ENCODE measurements around the gene IL23A.

IL23A gene

GRCh38 chr12:56375598-56376434 lies 37.1 kb downstream of the IL23A start:
- Histone ChIP-seq H3K4me2 (peak overlapping the region; percentile 66), H3K27me3 (no peaks in the 10 kb centered on the region), H3K9me3 (peaks cover 18% of the 10 kb centered on the region), H3K4me3 (no peak overlapping the region), H3K4me1 (peaks cover 30% of the 10 kb centered on the region), H3K27ac (peak overlapping the region; percentile 22; the same call in 1 of the 2 replicates), H4K20me1 (no peaks in the 10 kb centered on the region), H3K9ac (no peak overlapping the region), H3K36me3 (no peaks in the 10 kb centered on the region)
- no peak for TF ChIP-seq Cebpa-rat (IDR thresholded peaks at IDR 0.05)

GRCh38 chr12:56377310-56377988 lies 38.8 kb downstream of the IL23A start:
- Histone ChIP-seq H3K9me3 (peaks cover 18% of the 10 kb centered on the region), H3K4me3 (no peak overlapping the region), H3K27ac (no peak overlapping the region), H3K36me3 (no peaks in the 10 kb centered on the region), H3K4me1 (peaks cover 30% of the 10 kb centered on the region), H3K9ac (no peak overlapping the region), H3K4me2 (no peak overlapping the region), H4K20me1 (no peaks in the 10 kb centered on the region), H3K27me3 (no peaks in the 10 kb centered on the region)
- TF ChIP-seq Cebpa-rat (IDR thresholded peaks at IDR 0.05), result no peak

- H3K36me3 ChIP-seq, result no peaks in the 10 kb centered on the region
- no peak overlapping the region for H3K9ac ChIP-seq
- H3K9me3 ChIP-seq, result peaks cover 18% of the 10 kb centered on the region
- H3K4me1 ChIP-seq, result peaks cover 30% of the 10 kb centered on the region
- H3K27ac ChIP-seq, result no peak overlapping the region
- no peaks in the 10 kb centered on the region for H3K27me3 ChIP-seq
- H3K4me2 ChIP-seq, result no peak overlapping the region
- no peaks in the 10 kb centered on the region for H4K20me1 ChIP-seq
- H3K4me3 ChIP-seq, result no peak overlapping the region
- no peak for TF ChIP-seq Cebpa-rat (IDR thresholded peaks at IDR 0.05)
Observed at GRCh38 chr12:56377989-56378316, 39.3 kb downstream of the IL23A start.

GRCh38 chr12:56382611-56383010 lies 43.9 kb downstream of the IL23A start:
- Histone ChIP-seq H3K36me3 (no peaks in the 10 kb centered on the region), H4K20me1 (no peaks in the 10 kb centered on the region)
- no peak for TF ChIP-seq Cebpa-rat (IDR thresholded peaks at IDR 0.05)

GRCh38 chr12:56385873-56386272 lies 47.2 kb downstream of the IL23A start:
- Histone ChIP-seq H3K9ac (no peak overlapping the region), H3K4me3 (no peak overlapping the region), H3K36me3 (no peaks in the 10 kb centered on the region), H3K27ac (no peak overlapping the region), H4K20me1 (no peaks in the 10 kb centered on the region), H3K27me3 (no peaks in the 10 kb centered on the region), H3K4me1 (peaks cover 14% of the 10 kb centered on the region), H3K4me2 (no peak overlapping the region), H3K9me3 (no peaks in the 10 kb centered on the region)
- no peak for TF ChIP-seq Cebpa-rat (IDR thresholded peaks at IDR 0.05)

More at GRCh38 chr12:56382611-56383010, 43.9 kb downstream of the IL23A start:
- 0 out of 2 replicates have a peak, but pooled peaks cover 6% of the 10 kb centered on the region for H3K9me3 ChIP-seq
- H3K4me3 ChIP-seq, result no peak overlapping the region
- H3K4me1 ChIP-seq, result no peaks in the 10 kb centered on the region
- no peak overlapping the region for H3K27ac ChIP-seq
- no peak overlapping the region for H3K4me2 ChIP-seq
- H3K9ac ChIP-seq, result no peak overlapping the region
- no peaks in the 10 kb centered on the region for H3K27me3 ChIP-seq

- Histone ChIP-seq H3K9me3 (peaks cover 10% of the 10 kb centered on the region), H4K20me1 (no peaks in the 10 kb centered on the region), H3K36me3 (no peaks in the 10 kb centered on the region), H3K4me2 (no peak overlapping the region), H3K4me1 (peaks cover 14% of the 10 kb centered on the region), H3K27me3 (no peaks in the 10 kb centered on the region), H3K9ac (no peak overlapping the region), H3K27ac (no peak overlapping the region), H3K4me3 (no peak overlapping the region)
- TF ChIP-seq Cebpa-rat (IDR thresholded peaks at IDR 0.05), result no peak
Observed at GRCh38 chr12:56387152-56387736, 48.6 kb downstream of the IL23A start.

GRCh38 chr12:56389412-56389811 lies 50.7 kb downstream of the IL23A start:
- H3K4me2 ChIP-seq, result peak overlapping the region; percentile 20
- no peak overlapping the region for H3K27ac ChIP-seq
- no peaks in the 10 kb centered on the region for H4K20me1 ChIP-seq
- no peaks in the 10 kb centered on the region for H3K27me3 ChIP-seq
- peaks cover 14% of the 10 kb centered on the region for H3K4me1 ChIP-seq
- peaks cover 28% of the 10 kb centered on the region for H3K9me3 ChIP-seq
- no peak overlapping the region for H3K9ac ChIP-seq
- TF ChIP-seq Cebpa-rat (IDR thresholded peaks at IDR 0.05), result no peak
- no peak overlapping the region for H3K4me3 ChIP-seq
- H3K36me3 ChIP-seq, result no peaks in the 10 kb centered on the region
